Stimulated activated CD4-positive, alpha-beta T cell treated with anti-CD3 and anti-CD28 coated beads, TNF-alpha, amount 100 ng/mL, for 4 hours (primary cell): ENCODE measurements around the gene CELA1.

Experiments used
- DNase-seq, 3 experiments: peaks; one replicate each; pipeline ENCODE4 v3.0.0-alpha.2; 2020; ENCODE audit warnings: low read depth in 3 of 3

The CELA1 gene

GRCh38 chr12:51346581-51346980 is at the start of gene CELA1:
TSS of gene CELA1 (minus strand) at chr12:51346679. CDS start at chr12:51346638, 41 bp downstream.
- DNase-seq, result no peak

GRCh38 chr12:51395283-51396230 is 49.1 kb upstream of the CELA1 start:
- no peak for DNase-seq

- peak in 2 of 3 experiments; percentile 37 for DNase-seq
Measured at GRCh38 chr12:51393676-51394545, 47.4 kb upstream of the CELA1 start.

- no peak for DNase-seq
Measured at GRCh38 chr12:51392556-51393237, 46.2 kb upstream of the CELA1 start.

GRCh38 chr12:51391283-51392123 is 45.0 kb upstream of the CELA1 start, which contains the start of gene GALNT6:
TSS of gene GALNT6 (minus strand) at chr12:51391406. CDS start at chr12:51379781, 11,625 bp downstream.
- DNase-seq, result peak; percentile 47 to 61 (median 54)

- no peak for DNase-seq
Measured at GRCh38 chr12:51390891-51391282, 44.4 kb upstream of the CELA1 start.

- DNase-seq, result no peak
Measured at GRCh38 chr12:51390457-51390856, 44.0 kb upstream of the CELA1 start.

GRCh38 chr12:51389302-51389999 is 43.0 kb upstream of the CELA1 start:
- no peak for DNase-seq

- DNase-seq, result no peak
Measured at GRCh38 chr12:51388846-51389245, 42.4 kb upstream of the CELA1 start.

GRCh38 chr12:51388069-51388799 is 41.8 kb upstream of the CELA1 start:
- no peak for DNase-seq

- DNase-seq, result no peak
Measured at GRCh38 chr12:51386351-51386750, 39.9 kb upstream of the CELA1 start.

GRCh38 chr12:51383269-51383905 is 36.9 kb upstream of the CELA1 start:
- DNase-seq, result no peak

- no peak for DNase-seq
Measured at GRCh38 chr12:51382173-51382572, 35.7 kb upstream of the CELA1 start.

- no peak for DNase-seq
Measured at GRCh38 chr12:51381226-51382079, 35.0 kb upstream of the CELA1 start.

- DNase-seq, result no peak
Measured at GRCh38 chr12:51379571-51379970, 33.1 kb upstream of the CELA1 start.

- DNase-seq, result no peak
Measured at GRCh38 chr12:51378749-51379148, 32.3 kb upstream of the CELA1 start.

GRCh38 chr12:51377099-51377984 is 30.9 kb upstream of the CELA1 start:
- no peak for DNase-seq
